HEK293T (cell line): ENCODE measurements around the gene SGMS1.

Source experiments
- CTCF ChIA-PET: fragments of 350-600 bp; formaldehyde crosslinking; extraction: SDS; loops from one replicate; lab custom pipeline; 2021; ENCODE audit warnings: antibody characterized with exemption, inconsistent platforms; lab: Yijun Ruan, JAX
- POLR2A ChIA-PET: fragments of 350-600 bp; formaldehyde crosslinking; extraction: SDS; loops from one replicate; lab custom pipeline; 2020; ENCODE audit warnings: antibody characterized with exemption, inconsistent platforms; lab: Yijun Ruan, JAX
- DNase-seq: peaks from one replicate; pipeline ENCODE4 v3.0.0; 2012; ENCODE audit warnings: mixed read lengths; ENCODE audit errors: extremely low spot score
- ARNT ChIP-seq: fragments of 450-650 bp; IDR thresholded peaks from 2 replicates; pipeline ENCODE4 v1.6.1; 2017; ENCODE audit warnings: mild to moderate bottlenecking
- BHLHE40 ChIP-seq: fragments of 450-650 bp; IDR thresholded peaks from 2 replicates; pipeline ENCODE4 v1.6.1; 2016; ENCODE audit warnings: mild to moderate bottlenecking, moderate library complexity, borderline replicate concordance
- CTBP1 ChIP-seq: fragments of 450-650 bp; IDR thresholded peaks from 2 replicates; pipeline ENCODE4 v1.6.1; 2016; ENCODE audit warnings: borderline replicate concordance
- ELF4 ChIP-seq: fragments of 450-650 bp; IDR thresholded peaks from 2 replicates; pipeline ENCODE4 v1.6.1; 2017; ENCODE audit warnings: antibody characterized with exemption
- FOXA1 ChIP-seq: fragments of 450-650 bp; IDR thresholded peaks from 2 replicates; pipeline ENCODE4 v1.6.1; 2016; ENCODE audit warnings: mild to moderate bottlenecking
- FOXK2 ChIP-seq: fragments of 450-650 bp; IDR thresholded peaks from 2 replicates; pipeline ENCODE4 v1.6.1; 2016; ENCODE audit warnings: mild to moderate bottlenecking
- FOXM1 ChIP-seq: fragments of 450-650 bp; IDR thresholded peaks from 2 replicates; pipeline ENCODE4 v1.6.1; 2017; ENCODE audit warnings: mild to moderate bottlenecking, borderline replicate concordance
- HDGF ChIP-seq: fragments of 450-650 bp; IDR thresholded peaks from 2 replicates; pipeline ENCODE4 v1.6.1; 2017; ENCODE audit warnings: antibody characterized with exemption, borderline replicate concordance
- L3MBTL2 ChIP-seq: fragments of 450-650 bp; conservative IDR thresholded peaks from 2 replicates; pipeline ENCODE4 v1.6.1; 2016; ENCODE audit warnings: mild to moderate bottlenecking
- LEF1 ChIP-seq: fragments of 450-650 bp; IDR thresholded peaks from 2 replicates; pipeline ENCODE4 v1.6.1; 2017; ENCODE audit warnings: mild to moderate bottlenecking, borderline replicate concordance
- NFRKB ChIP-seq: fragments of 450-650 bp; IDR thresholded peaks from 2 replicates; pipeline ENCODE4 v1.6.1; 2016; ENCODE audit warnings: mild to moderate bottlenecking, moderate library complexity
- SP1 ChIP-seq: fragments of 450-650 bp; IDR thresholded peaks from 2 replicates; pipeline ENCODE4 v1.6.1; 2017
- SUZ12 ChIP-seq: fragments of 450-650 bp; IDR thresholded peaks from 2 replicates; pipeline ENCODE4 v1.6.1; 2016; ENCODE audit warnings: mild to moderate bottlenecking
- TARDBP ChIP-seq: fragments of 450-650 bp; IDR thresholded peaks from 2 replicates; pipeline ENCODE4 v1.6.1; 2016
- ZNF384 ChIP-seq: fragments of 450-650 bp; IDR thresholded peaks from 2 replicates; pipeline ENCODE4 v1.6.1; 2016
- TF ChIP-seq, protein P1 (sequence below): fragments of 450-650 bp; IDR thresholded peaks from 2 replicates; pipeline ENCODE4 v1.6.1; 2016

The SGMS1 gene

GRCh38 chr10:50603151-50603850 is 20.5 kb downstream of the SGMS1 start:
- DNase-seq: no peak
- POLR2A ChIA-PET: no interaction called here
- TF ChIP-seq SP1 (no peak), TARDBP (no peak), FOXA1 (no peak), FOXK2 (no peak)
- TF ChIP-seq, protein P1, sequence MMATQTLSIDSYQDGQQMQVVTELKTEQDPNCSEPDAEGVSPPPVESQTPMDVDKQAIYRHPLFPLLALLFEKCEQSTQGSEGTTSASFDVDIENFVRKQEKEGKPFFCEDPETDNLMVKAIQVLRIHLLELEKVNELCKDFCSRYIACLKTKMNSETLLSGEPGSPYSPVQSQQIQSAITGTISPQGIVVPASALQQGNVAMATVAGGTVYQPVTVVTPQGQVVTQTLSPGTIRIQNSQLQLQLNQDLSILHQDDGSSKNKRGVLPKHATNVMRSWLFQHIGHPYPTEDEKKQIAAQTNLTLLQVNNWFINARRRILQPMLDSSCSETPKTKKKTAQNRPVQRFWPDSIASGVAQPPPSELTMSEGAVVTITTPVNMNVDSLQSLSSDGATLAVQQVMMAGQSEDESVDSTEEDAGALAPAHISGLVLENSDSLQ: no peak
- CTCF ChIA-PET: interaction anchor here (0.6 kb wide), 1 partner anchor 51 kb away, joined by 3 read pairs; no protein-coding TSS in a partner anchor

GRCh38 chr10:50601974-50602373 is 21.8 kb downstream of the SGMS1 start:
- POLR2A ChIA-PET: no interaction called here
- DNase-seq: no peak
- TF ChIP-seq, protein P1: peak; percentile 72
- TF ChIP-seq ARNT: no peak
- CTCF ChIA-PET: no interaction called here

GRCh38 chr10:50600831-50601477 is 22.8 kb downstream of the SGMS1 start:
- DNase-seq: no peak
- ChIA-PET CTCF (no interaction called here), POLR2A (interaction anchor here (1.4 kb wide), 1 partner anchor 24 kb away, joined by 3 read pairs; no protein-coding TSS in a partner anchor)

DNA sequence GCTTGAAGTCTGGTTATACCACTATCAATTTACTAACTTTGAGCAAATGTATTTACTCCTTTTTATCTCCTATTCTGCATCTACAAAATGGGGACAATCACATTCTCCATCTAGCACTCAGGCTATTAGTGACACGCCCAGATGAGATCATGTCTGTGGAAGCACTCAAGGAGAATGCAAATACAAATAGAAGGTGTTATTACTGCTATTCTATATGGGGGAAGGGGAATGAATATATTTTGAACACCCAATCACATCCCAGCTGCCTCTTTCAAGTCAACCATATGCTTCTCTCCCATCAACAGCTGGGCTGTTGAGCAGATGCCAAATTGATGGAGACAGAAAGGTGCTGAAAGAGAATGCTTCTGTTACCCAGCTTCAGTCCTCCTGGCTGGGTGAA is 23.5 kb downstream of the SGMS1 start:
- DNase-seq: no peak
- POLR2A ChIA-PET: interaction anchor here (1.4 kb wide), 1 partner anchor 25 kb away, joined by 3 read pairs; no protein-coding TSS in a partner anchor
- TF ChIP-seq HDGF (no peak), ZNF384 (no peak), LEF1 (no peak), ELF4 (no peak), ARNT (no peak), FOXM1 (no peak), SP1 (no peak)
- CTCF ChIA-PET: no interaction called here

More at GRCh38 chr10:50600831-50601477, 22.8 kb downstream of the SGMS1 start:
- no peak for TF ChIP-seq NFRKB
- no peak for TF ChIP-seq L3MBTL2
- TF ChIP-seq ZNF384: no peak
- TF ChIP-seq CTBP1: no peak
- no peak for TF ChIP-seq SP1
- no peak for TF ChIP-seq FOXM1

GRCh38 chr10:50596897-50597296 is 26.9 kb downstream of the SGMS1 start:
- ChIA-PET CTCF (no interaction called here), POLR2A (no interaction called here)
- no peak for DNase-seq
- no peak for TF ChIP-seq CTBP1
- no peak for TF ChIP-seq SP1
- TF ChIP-seq, protein P1: no peak
- no peak for TF ChIP-seq BHLHE40
- TF ChIP-seq ZNF384: no peak
- TF ChIP-seq FOXK2: no peak
- no peak for TF ChIP-seq L3MBTL2
- TF ChIP-seq ARNT: no peak

DNA sequence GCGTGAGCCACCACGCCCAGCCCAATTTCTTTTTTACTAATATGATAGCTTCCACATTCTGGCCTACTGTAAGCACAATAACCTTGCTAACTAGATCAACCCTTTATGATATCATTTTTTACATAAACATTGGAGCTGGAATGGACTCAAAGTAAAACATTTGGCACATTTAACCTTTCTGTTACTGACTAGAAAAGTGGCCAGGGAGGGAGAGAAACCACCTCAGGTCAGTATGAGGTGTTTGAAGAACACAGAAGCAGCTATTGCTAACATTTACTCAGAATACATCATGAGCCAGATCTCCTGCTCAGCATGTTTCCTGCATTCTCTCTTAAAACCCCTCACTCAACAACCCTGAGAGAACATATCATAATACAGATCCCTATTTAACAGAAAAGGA is 27.3 kb downstream of the SGMS1 start:
- ChIA-PET POLR2A (no interaction called here), CTCF (no interaction called here)
- DNase-seq: no peak
- TF ChIP-seq NFRKB (no peak), HDGF (no peak)

- TF ChIP-seq NFRKB (no peak), LEF1 (no peak), SP1 (no peak), BHLHE40 (no peak), FOXK2 (no peak), SUZ12 (no peak), ARNT (no peak), L3MBTL2 (no peak), ELF4 (no peak), ZNF384 (no peak), HDGF (no peak), FOXM1 (no peak), TARDBP (no peak), FOXA1 (no peak), CTBP1 (no peak)
- TF ChIP-seq, protein P1: no peak
- POLR2A ChIA-PET: no interaction called here
- DNase-seq: no peak
- CTCF ChIA-PET: no interaction called here
Observed at GRCh38 chr10:50595785-50596184, 28.0 kb downstream of the SGMS1 start.
